Astrocyte of the spinal cord (primary cell): Measurements from ENCODE around the gene ZNF214.
A peak's percentile ranks its signal among the peaks of the same experiment; 100 is the strongest.

Source experiments
- DNase-seq: peaks from one replicate; pipeline ENCODE4 v3.0.0; 2011; ENCODE audit warnings: low read depth, low spot score
- H3K4me3 ChIP-seq: 2 replicates; pipeline ENCODE4 v1.5.1; 2011; ENCODE audit warnings: low read depth, mild to moderate bottlenecking, low read length, moderate library complexity
- in situ Hi-C: cut with HindIII; loops from 2 replicates; pipeline ENCODE4 v1.10.0; 2017; ENCODE audit warnings: low sequenced_read_pairs
- TF ChIP-seq, protein P1 (sequence below): IDR thresholded peaks from 2 replicates; pipeline ENCODE4 v1.5.1; 2012; ENCODE audit warnings: low read depth, mild to moderate bottlenecking, low read length, inconsistent platforms

ZNF214 gene

GRCh38 chr11:7020183-7020917 is at the start of gene ZNF214, which contains the start of gene NLRP14:
Gene ZNF214 (minus strand): TSS chr11:7020346. CDS start chr11:7002835, 17,511 bp downstream.
Gene NLRP14 (plus strand): TSS chr11:7020479. CDS start chr11:7038587, 18,108 bp downstream.
- TF ChIP-seq, protein P1, sequence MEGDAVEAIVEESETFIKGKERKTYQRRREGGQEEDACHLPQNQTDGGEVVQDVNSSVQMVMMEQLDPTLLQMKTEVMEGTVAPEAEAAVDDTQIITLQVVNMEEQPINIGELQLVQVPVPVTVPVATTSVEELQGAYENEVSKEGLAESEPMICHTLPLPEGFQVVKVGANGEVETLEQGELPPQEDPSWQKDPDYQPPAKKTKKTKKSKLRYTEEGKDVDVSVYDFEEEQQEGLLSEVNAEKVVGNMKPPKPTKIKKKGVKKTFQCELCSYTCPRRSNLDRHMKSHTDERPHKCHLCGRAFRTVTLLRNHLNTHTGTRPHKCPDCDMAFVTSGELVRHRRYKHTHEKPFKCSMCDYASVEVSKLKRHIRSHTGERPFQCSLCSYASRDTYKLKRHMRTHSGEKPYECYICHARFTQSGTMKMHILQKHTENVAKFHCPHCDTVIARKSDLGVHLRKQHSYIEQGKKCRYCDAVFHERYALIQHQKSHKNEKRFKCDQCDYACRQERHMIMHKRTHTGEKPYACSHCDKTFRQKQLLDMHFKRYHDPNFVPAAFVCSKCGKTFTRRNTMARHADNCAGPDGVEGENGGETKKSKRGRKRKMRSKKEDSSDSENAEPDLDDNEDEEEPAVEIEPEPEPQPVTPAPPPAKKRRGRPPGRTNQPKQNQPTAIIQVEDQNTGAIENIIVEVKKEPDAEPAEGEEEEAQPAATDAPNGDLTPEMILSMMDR: no peak
- in situ Hi-C loops: no loop called here
- peak within 1 kb of the TSS; percentile 87 for H3K4me3 ChIP-seq
- DNase-seq: peak; percentile 95

GRCh38 chr11:7062534-7062933 is 42.4 kb upstream of the ZNF214 start:
- in situ Hi-C loops: no loop called here
- TF ChIP-seq, protein P1: no peak
- no peak overlapping the region for H3K4me3 ChIP-seq
- DNase-seq: no peak

DNA sequence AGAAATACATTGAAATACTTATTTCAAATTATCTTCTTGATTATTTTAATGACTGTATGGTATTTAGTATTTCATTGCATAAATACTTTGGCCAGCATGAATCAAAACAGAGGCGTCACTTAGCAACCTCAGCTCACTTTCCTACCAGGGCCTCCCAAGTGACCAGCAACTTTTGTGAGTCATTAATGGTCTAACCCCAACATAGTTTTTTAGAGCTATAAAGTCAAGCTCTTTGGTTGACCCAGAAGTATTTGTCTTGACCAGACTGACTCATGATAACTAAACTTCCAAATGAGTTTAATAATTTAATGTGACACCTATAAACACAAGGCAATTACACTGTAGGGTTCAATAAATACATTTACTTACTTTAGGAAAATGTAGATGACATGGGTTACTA is 40.7 kb upstream of the ZNF214 start:
- in situ Hi-C loops: no loop called here
- TF ChIP-seq, protein P1: no peak
- DNase-seq: peak; percentile 40
- H3K4me3 ChIP-seq: no peak overlapping the region

DNA sequence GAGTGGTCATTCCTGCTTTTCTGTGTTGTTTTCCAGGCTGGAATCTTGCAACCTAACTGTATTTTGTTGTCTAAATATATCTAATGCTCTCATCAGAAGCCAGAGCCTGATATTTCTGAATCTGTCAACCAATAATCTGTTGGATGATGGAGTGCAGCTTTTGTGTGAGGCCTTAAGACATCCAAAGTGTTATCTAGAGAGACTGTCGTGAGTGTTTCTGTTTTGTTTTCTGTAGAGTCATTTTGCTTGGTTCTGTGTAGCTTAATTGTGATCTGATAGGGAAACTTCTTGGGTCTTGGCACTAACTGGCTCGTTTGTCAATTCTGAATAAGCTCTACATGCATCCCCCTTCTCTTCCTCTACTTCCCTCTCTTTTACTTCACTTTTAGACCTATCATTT is 37.5 kb upstream of the ZNF214 start:
- DNase-seq: no peak
- in situ Hi-C loops: no loop called here
- H3K4me3 ChIP-seq: no peak overlapping the region
- TF ChIP-seq, protein P1: no peak

DNA sequence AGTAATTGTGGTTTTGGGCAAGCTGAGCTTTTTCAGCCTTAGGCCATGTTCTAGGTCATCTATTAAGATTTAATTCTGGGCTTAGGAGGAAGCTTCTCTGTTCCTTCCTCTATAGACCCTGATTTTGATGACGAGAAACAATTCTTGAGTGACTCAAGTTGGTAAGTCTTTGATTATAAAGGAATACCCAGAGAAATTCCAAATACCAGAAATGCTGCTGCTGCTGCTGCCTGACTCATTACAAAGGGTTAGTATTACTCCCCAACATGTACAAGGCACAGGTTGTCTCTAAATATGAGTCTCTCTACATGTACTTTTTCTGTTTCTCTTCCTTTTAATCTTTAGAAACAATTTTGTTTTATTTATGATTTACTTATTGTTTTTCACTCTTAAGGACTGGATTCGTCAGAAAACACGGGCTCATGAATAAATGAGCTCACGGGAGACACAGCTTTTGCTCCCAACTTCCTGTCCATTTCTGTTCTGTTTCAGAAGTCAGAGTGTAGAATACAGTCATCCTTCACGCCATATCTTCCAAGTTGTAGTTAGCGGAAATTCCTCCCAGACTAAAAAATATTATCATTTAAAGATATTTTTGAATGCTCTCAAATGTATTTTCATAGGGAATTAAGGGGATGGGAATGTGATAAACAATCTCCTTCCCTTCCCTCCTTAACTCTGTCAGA is 36.8 kb upstream of the ZNF214 start:
- DNase-seq: no peak
- H3K4me3 ChIP-seq: no peak overlapping the region
- TF ChIP-seq, protein P1: no peak
- in situ Hi-C loops: no loop called here

GRCh38 chr11:7050191-7050590 is 30.0 kb upstream of the ZNF214 start:
- in situ Hi-C loops: no loop called here
- DNase-seq: no peak
- TF ChIP-seq, protein P1: no peak
- H3K4me3 ChIP-seq: no peak overlapping the region
